VCaP (cell line): ENCODE results near the gene ZNF12.

Experiments
- H3K27ac ChIP-seq: fragments of 450-650 bp; 2 replicates; pipeline ENCODE4 v1.5.1; 2017
- TF ChIP-seq, protein P1 (sequence below): fragments of 450-650 bp; conservative IDR thresholded peaks from 2 replicates; pipeline ENCODE4 v1.5.1; 2017; ENCODE audit warnings: mild to moderate bottlenecking, moderate library complexity

ZNF12 gene

DNA sequence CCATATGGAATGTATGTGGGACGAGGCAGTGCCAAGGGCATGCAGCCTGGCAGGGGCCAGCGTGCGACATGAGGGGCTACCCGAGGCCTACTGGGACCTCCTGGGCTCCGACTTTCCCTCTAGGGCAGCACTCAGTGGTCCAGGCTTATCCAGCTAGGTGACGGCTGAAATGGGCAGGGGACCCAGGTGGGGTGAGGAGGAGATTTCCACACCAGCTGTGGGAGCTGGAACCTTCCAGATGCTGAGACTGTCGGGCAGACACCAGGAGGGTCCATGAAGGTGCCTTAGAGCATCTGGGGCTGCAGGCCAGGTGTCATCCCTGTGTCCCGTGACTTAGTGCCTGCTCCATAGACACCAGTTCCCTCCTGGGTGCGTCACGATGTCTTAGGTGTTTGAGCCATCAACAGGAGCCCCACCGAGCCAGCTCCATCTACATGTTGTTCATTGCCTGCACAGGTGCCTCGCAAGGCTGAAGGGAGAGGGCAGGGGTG lies 56.2 kb downstream of the ZNF12 start:
- no peak overlapping the region for H3K27ac ChIP-seq
- TF ChIP-seq, protein P1, sequence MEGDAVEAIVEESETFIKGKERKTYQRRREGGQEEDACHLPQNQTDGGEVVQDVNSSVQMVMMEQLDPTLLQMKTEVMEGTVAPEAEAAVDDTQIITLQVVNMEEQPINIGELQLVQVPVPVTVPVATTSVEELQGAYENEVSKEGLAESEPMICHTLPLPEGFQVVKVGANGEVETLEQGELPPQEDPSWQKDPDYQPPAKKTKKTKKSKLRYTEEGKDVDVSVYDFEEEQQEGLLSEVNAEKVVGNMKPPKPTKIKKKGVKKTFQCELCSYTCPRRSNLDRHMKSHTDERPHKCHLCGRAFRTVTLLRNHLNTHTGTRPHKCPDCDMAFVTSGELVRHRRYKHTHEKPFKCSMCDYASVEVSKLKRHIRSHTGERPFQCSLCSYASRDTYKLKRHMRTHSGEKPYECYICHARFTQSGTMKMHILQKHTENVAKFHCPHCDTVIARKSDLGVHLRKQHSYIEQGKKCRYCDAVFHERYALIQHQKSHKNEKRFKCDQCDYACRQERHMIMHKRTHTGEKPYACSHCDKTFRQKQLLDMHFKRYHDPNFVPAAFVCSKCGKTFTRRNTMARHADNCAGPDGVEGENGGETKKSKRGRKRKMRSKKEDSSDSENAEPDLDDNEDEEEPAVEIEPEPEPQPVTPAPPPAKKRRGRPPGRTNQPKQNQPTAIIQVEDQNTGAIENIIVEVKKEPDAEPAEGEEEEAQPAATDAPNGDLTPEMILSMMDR, result no peak

DNA sequence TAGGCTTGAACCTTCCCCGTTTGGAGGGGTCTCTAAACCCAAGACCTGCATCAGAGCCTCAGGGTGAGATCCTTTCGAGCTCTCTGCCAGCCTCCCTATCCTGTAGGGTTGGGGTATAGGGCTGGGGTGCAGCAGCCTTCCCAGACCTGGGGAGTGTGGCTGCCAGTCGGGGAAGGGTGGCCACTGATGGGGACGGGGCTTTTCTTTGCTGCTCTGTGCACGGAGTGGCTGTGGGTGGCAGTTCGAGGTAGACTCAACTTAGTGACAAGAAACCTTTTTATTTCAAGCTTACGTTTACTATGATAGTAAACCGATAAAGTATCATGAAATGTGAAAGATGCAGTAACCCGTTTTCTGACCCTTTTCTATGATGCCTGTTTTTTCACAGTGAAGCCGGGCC lies 56.7 kb downstream of the ZNF12 start:
- no peak overlapping the region for H3K27ac ChIP-seq
- TF ChIP-seq, protein P1, result no peak

DNA sequence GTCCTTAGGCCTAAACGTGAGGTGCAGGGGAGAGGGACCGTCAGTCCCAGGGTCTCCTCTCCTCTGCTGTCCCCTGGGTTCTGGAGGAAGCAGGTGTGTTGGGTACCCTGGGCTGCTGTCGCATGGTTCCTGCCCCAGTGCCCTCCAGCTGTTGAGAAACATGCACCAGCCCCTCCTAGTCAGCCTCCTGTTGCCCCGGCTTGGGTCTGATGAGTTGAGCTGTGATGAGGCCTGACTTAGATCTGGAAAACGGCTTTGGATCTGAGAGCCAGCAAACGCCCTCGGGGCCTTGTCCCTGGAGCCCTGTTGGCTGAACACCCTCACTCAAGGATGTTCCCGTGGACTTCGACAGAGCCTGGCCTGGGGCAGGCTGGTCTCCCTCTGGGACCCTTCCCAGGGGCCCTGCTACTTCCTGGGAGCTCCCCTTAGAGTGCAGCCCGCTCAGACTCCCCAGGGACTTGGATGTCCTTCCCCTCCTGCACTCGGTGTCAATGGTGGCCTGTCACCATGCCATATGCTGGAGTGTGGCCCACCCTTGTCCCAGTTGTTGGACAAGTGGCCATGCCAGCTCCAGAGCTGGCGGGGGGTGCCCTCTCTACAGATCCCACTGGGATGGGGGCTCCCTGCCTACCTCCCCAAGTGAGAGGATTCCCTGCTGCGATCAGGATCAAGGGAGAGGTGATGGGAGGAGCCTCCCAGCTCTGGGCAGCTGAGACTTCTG lies 57.3 kb downstream of the ZNF12 start:
- TF ChIP-seq, protein P1, result no peak
- H3K27ac ChIP-seq, result no peak overlapping the region

DNA sequence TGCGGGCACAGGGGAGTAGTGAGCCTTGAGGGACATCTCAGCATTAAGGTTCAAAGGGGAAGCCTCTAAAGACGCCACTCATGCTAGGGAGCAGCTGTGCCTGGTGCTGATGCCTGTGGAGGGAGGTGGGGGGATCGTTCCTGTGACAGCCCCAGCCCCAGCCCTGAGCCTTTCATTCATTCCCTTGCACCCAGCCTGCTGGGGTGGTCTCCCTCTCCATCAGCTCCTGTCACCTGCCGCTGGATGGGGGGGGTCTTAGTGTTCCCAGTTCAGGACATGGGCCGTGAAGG lies 58.0 kb downstream of the ZNF12 start:
- TF ChIP-seq, protein P1, result no peak
- no peak overlapping the region for H3K27ac ChIP-seq

DNA sequence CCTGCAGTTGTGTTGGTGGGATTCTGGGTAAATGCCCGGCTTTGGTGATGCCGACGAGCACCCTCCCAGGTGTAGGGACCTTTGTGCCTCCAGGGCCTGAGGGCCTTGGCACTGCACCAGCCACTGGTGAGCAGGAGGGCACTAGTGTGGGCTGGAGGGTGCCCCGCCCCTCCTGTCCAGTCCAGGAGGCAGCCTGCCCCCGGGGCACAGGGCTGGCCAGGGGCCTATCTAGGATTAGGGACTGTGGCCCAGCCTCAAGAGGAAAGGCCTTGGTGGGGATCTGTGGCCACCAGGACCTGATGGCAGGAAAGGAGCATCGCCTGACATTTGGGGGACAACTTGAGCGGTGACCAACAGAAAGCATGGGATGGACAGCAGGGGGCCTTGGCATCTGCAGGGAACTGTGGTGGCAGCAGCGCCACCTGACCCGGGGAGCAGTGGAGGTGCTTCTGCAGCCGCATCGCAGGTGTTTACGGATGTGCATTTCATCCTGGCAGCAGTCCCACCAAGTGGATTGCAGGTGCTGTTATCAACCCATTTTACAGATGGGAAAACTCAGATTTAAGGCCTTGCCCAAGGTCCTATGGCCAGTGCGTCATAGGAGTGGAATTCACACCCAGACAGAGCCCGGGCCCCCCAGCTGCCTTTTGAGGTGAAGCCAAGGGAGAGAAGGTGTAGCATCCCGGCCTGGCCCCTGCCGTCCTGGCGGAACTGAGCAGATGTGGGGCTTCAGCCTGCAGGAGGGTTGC lies 58.5 kb downstream of the ZNF12 start:
- no peak overlapping the region for H3K27ac ChIP-seq
- TF ChIP-seq, protein P1, result no peak

DNA sequence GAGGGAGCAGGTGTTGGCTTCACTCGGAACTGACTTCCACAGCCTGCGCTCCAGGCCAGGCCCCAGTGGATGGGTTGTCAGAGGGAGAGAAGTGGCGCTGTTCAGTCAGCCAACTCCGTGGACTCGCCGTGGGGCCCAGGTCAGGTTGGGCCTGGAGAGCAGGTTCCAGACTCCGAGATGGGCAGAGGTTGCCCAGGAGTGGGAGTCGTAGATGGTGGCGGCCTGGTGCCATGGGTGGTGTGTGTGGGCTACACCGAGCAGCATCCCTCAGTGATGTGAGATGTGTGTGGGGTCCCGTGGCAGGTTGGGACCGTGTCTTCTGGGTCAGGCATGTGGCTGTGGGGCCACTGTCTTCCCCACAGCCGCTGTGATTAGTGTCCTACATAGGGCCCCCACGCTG lies 59.2 kb downstream of the ZNF12 start:
- no peak overlapping the region for H3K27ac ChIP-seq
- TF ChIP-seq, protein P1, result no peak

DNA sequence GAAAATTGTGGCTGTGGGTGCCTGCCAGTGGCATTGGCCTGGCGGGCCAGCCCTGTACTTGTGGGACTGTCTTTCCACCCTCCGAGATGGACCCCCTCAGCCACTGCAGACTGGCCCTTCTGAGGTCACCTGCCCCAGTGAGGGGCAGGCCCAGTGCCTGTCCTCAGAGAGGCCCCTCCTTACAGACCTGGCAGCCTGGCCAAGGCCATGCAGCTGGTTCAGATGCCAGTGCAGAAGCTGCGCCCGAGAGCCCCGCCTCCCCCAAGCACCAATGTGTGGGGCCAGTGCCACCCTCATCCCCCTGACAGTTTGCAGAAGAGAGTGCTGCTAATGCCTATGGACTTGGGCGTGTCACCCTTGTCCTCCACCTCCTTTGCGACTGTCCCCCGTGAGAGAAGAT lies 59.7 kb downstream of the ZNF12 start:
- TF ChIP-seq, protein P1, result no peak
- H3K27ac ChIP-seq, result no peak overlapping the region
